A549 (cell line): ENCODE data around the gene CPNE1. TPM values are rescaled to one million over a fixed set of nuclear protein-coding genes. Genes with fewer than 3 reads are reported as not detected.
A peak's percentile ranks its signal among the peaks of the same experiment; 100 is the strongest.

Source experiments
- ATAC-seq, 2 experiments: fragments of 200-7000 bp in 1 of 2; fragments of >200 bp in 1 of 2; cut with Nextera tagmentation in 1 of 2; cut with Tn5 transposase in 1 of 2; 3 replicates each; pipeline versions ENCODE4 v1.8.0 to v1.9.1; 2018 to 2020; ENCODE audit warnings: mild to moderate bottlenecking in 1 of 2, moderate library complexity in 1 of 2
- CTCF ChIA-PET: fragments of 300-600 bp; sonication (Branson Sonifier 250); formaldehyde crosslinking; extraction: SDS; loops from one replicate; lab custom pipeline; 2021; ENCODE audit warnings: antibody characterized with exemption, inconsistent platforms; lab: Yijun Ruan, JAX
- POLR2A ChIA-PET: fragments of 350-600 bp; formaldehyde crosslinking; extraction: SDS; loops from one replicate; lab custom pipeline; 2021; ENCODE audit warnings: antibody characterized with exemption, inconsistent platforms; lab: Yijun Ruan, JAX
- DNase-seq, 2 experiments: peaks; one replicate each; pipeline versions ENCODE4 v3.0.0 to v3.0.0-alpha.2; 2011 to 2016; ENCODE audit warnings: low read depth in 1 of 2, low spot score in 1 of 2
- FAIRE-seq: peaks from 2 replicates; lab custom pipeline; 2011; peaks lifted over from hg19 to GRCh38; lab: Jason Lieb, UNC
- H3K27ac ChIP-seq, 2 experiments: fragments of >200 bp; sonication (Bioruptor Twin); formaldehyde crosslinking; 3 replicates each; pipeline ENCODE4 v1.5.1; 2016 to 2017
- H3K4me1 ChIP-seq: fragments of >200 bp; sonication (Bioruptor Twin); formaldehyde crosslinking; 3 replicates; pipeline ENCODE4 v1.6.1; 2016
- H3K4me2 ChIP-seq: fragments of >200 bp; sonication (Bioruptor Twin); formaldehyde crosslinking; 3 replicates; pipeline ENCODE4 v1.6.1; 2016
- H3K4me3 ChIP-seq: fragments of >200 bp; sonication (Bioruptor Twin); formaldehyde crosslinking; 3 replicates; pipeline ENCODE4 v1.5.1; 2016
- H3K9me3 ChIP-seq: fragments of >200 bp; sonication (Bioruptor Twin); formaldehyde crosslinking; 3 replicates; pipeline ENCODE4 v1.6.1; 2016
- CEBPB ChIP-seq, 2 experiments: fragments of >200 bp in 1 of 2; sonication (Bioruptor Twin) in 1 of 2; formaldehyde crosslinking in 1 of 2; IDR thresholded peaks; 2 replicates each; pipeline ENCODE4 v1.6.1; 2012 to 2016
- CHD4 ChIP-seq: fragments of 200-600 bp; sonication (generic); IDR thresholded peaks from 2 replicates; pipeline ENCODE4 v1.6.1; 2016; ENCODE audit warnings: antibody characterized with exemption, mild to moderate bottlenecking, borderline replicate concordance
- FOSB ChIP-seq: fragments of 250-450 bp; sonication (Bioruptor Pico); IDR thresholded peaks from 2 replicates; pipeline ENCODE4 v1.5.0; 2020; ENCODE audit warnings: mild to moderate bottlenecking, moderate library complexity
- FOXS1 ChIP-seq: fragments of 250-450 bp; sonication (Bioruptor Pico); IDR thresholded peaks from 2 replicates; pipeline ENCODE4 v1.5.0; 2020; ENCODE audit warnings: mild to moderate bottlenecking, moderate library complexity
- HMGXB4 ChIP-seq: fragments of 250-450 bp; sonication (Bioruptor Pico); IDR thresholded peaks from 2 replicates; pipeline ENCODE4 v1.5.0; 2021; ENCODE audit warnings: mild to moderate bottlenecking, moderate library complexity, borderline replicate concordance
- HOXB5 ChIP-seq: fragments of 250-450 bp; sonication (Bioruptor Pico); IDR thresholded peaks from 2 replicates; pipeline ENCODE4 v1.5.0; 2020; ENCODE audit warnings: mild to moderate bottlenecking, moderate library complexity
- JUN ChIP-seq, 2 experiments: fragments of >200 bp; sonication (Bioruptor Twin); formaldehyde crosslinking; IDR thresholded peaks; 2 replicates in 1 of 2; 3 replicates in 1 of 2; pipeline ENCODE4 v1.6.1; 2016 to 2017
- MAFK ChIP-seq: fragments of 450-650 bp; IDR thresholded peaks from 2 replicates; pipeline ENCODE4 v1.6.1; 2014; ENCODE audit not compliant: partially characterized antibody
- MAZ ChIP-seq: fragments of 150-350 bp; IDR thresholded peaks from 2 replicates; pipeline ENCODE4 v1.6.1; 2014; ENCODE audit warnings: antibody characterized with exemption, low read depth, low read length, borderline replicate concordance
- MYC ChIP-seq: IDR thresholded peaks from 2 replicates; pipeline ENCODE4 v1.6.1; 2012; ENCODE audit warnings: mild to moderate bottlenecking, inconsistent platforms, low read length, improper control_type of control experiment, borderline replicate concordance
- NFE2L2 ChIP-seq: fragments of 150-350 bp; conservative IDR thresholded peaks from 2 replicates; pipeline ENCODE4 v1.6.1; 2014; ENCODE audit warnings: low read length
- NR3C1 ChIP-seq: fragments of >200 bp; sonication (Bioruptor Twin); formaldehyde crosslinking; IDR thresholded peaks from 3 replicates; pipeline ENCODE4 v1.6.1; 2017
- POLR2A ChIP-seq: IDR thresholded peaks from 2 replicates; pipeline ENCODE4 v1.6.1; 2012; ENCODE audit warnings: mild to moderate bottlenecking, low read length
- RFX5 ChIP-seq: fragments of 450-650 bp; IDR thresholded peaks from 2 replicates; pipeline ENCODE4 v1.7.1; 2014; ENCODE audit warnings: antibody characterized with exemption, mild to moderate bottlenecking, moderate library complexity
- RNF2 ChIP-seq: fragments of 200-600 bp; sonication (generic); IDR thresholded peaks from 2 replicates; pipeline ENCODE4 v1.6.1; 2016; ENCODE audit warnings: low read depth, mild to moderate bottlenecking, antibody characterized with exemption, moderate library complexity, borderline replicate concordance
- ZC3H11A ChIP-seq: fragments of 450-650 bp; IDR thresholded peaks from 2 replicates; pipeline ENCODE4 v1.6.1; 2014; ENCODE audit warnings: antibody characterized with exemption, mild to moderate bottlenecking
- ZFP36 ChIP-seq: fragments of 450-650 bp; IDR thresholded peaks from 2 replicates; pipeline ENCODE4 v1.6.1; 2014; ENCODE audit warnings: borderline replicate concordance; ENCODE audit not compliant: partially characterized antibody
- ZSCAN20 ChIP-seq: fragments of 250-450 bp; sonication (Bioruptor Pico); IDR thresholded peaks from 2 replicates; pipeline ENCODE4 v1.8.0; 2022; ENCODE audit warnings: mild to moderate bottlenecking, moderate library complexity
- WGBS: methylation state at CpG from one replicate; pipeline ENCODE4 v1.1.6; 2017; ENCODE audit errors: missing lambda C conversion rate; 5-methylcytosine and 5-hydroxymethylcytosine counted together
- polyA plus RNA-seq, 4 experiments: library from polyadenylated mRNA; depleted of rRNA in 3 of 4; stranded (reverse); fragments of >200 nt; fragmentation: RNase III in 1 of 4; extraction: RNeasy Plus Mini Kit Qiagen cat#74134 plus additional on column Dnase treatment in 1 of 4; gene quantifications; 2 replicates in 3 of 4; 3 replicates in 1 of 4; pipeline ENCODE4 v1.2.3, GENCODE V29; 2011 to 2017

The CPNE1 gene
- polyA plus RNA-seq, 2 of the 4 experiments (the other 2 are of a cell fraction), result 199 to 244 TPM

- no peak overlapping the region for H3K4me2 ChIP-seq
- H3K4me3 ChIP-seq, result no peak overlapping the region
- ChIA-PET POLR2A (no interaction called here), CTCF (interaction anchor here (0.6 to 1.7 kb wide), 3 partner anchors 8 to 343 kb away, joined by 3 to 5 read pairs (median 4); partner anchors contain the start of gene SCAND1)
- ATAC-seq (no peak), FAIRE-seq (no peak), DNase-seq (no peak)
- 96% methylated on average over 2 of the region's 2 CpGs for WGBS
- TF ChIP-seq CHD4 (no peak), MYC (no peak), FOXS1 (CRISPR knock-in tag) (no peak), FOSB (CRISPR knock-in tag) (no peak), MAFK (no peak), CEBPB (IDR thresholded peaks at IDR 0.05) (no peak)
- H3K27ac ChIP-seq, result no peak overlapping the region
- peaks cover 9% of the 10 kb centered on the region for H3K4me1 ChIP-seq
- H3K9me3 ChIP-seq, result no peaks in the 10 kb centered on the region
Measured at GRCh38 chr20:35611482-35611881, 53.2 kb downstream of the CPNE1 start.

GRCh38 chr20:35610833-35611427 lies 53.8 kb downstream of the CPNE1 start:
- ChIA-PET POLR2A (no interaction called here), CTCF (interaction anchor here (0.6 to 1.7 kb wide), 3 partner anchors 9 to 344 kb away, joined by 3 to 5 read pairs (median 4); partner anchors contain the start of gene SCAND1)
- DNase-seq (no peak), ATAC-seq (no peak), FAIRE-seq (no peak)
- TF ChIP-seq RNF2, result no peak
- TF ChIP-seq CEBPB (IDR thresholded peaks at IDR 0.05), result no peak
- TF ChIP-seq POLR2A, result 0 out of 2 replicates have a peak, but pooled peaks have one; percentile 11
- no peak for TF ChIP-seq ZC3H11A
- Histone ChIP-seq H3K4me1 (peaks cover 9% of the 10 kb centered on the region), H3K4me3 (no peak overlapping the region), H3K27ac (no peak overlapping the region), H3K9me3 (no peaks in the 10 kb centered on the region), H3K4me2 (no peak overlapping the region)
- WGBS, result 92% methylated on average over 9 of the region's 9 CpGs

GRCh38 chr20:35607003-35607735 lies 57.5 kb downstream of the CPNE1 start:
- DNase-seq, result no peak
- peaks cover 9% of the 10 kb centered on the region for H3K4me1 ChIP-seq
- FAIRE-seq, result no peak
- POLR2A ChIA-PET, result interaction anchor here (0.6 kb wide), 1 partner anchor 57 kb away, joined by 3 read pairs; no protein-coding TSS in a partner anchor
- CTCF ChIA-PET, result interaction anchor here (1.0 to 4.1 kb wide), 2 partner anchors 10 to 13 kb away, joined by 4 to 44 read pairs; partner anchors contain the start of gene SPAG4
- 66% methylated on average over 14 of the region's 14 CpGs for WGBS
- no peak overlapping the region for H3K4me3 ChIP-seq
- H3K9me3 ChIP-seq, result no peaks in the 10 kb centered on the region
- H3K4me2 ChIP-seq, result 0 out of 3 replicates have a peak overlapping the region, but pooled peaks have one; percentile 10
- ATAC-seq, result no peak
- no peak for TF ChIP-seq ZFP36
- no peak for TF ChIP-seq ZC3H11A
- no peak for TF ChIP-seq HMGXB4 (CRISPR knock-in tag)
- no peak for TF ChIP-seq MAZ
- TF ChIP-seq HOXB5 (CRISPR knock-in tag), result no peak
- TF ChIP-seq ZSCAN20 (CRISPR knock-in tag), result no peak
- TF ChIP-seq RFX5, result no peak
- TF ChIP-seq NFE2L2, result no peak
- TF ChIP-seq NR3C1, result no peak
- no peak for TF ChIP-seq JUN (IDR thresholded peaks at IDR 0.05)
- TF ChIP-seq RNF2, result no peak
- H3K27ac ChIP-seq, result no peak overlapping the region
